ENCODE results near the gene CARS2.
"Not testable (repeated sequence)": the region's sequence is repeated elsewhere in the genome, so short reads cannot be mapped to it uniquely, and the experiment has no call there.

CARS2 gene

DNA sequence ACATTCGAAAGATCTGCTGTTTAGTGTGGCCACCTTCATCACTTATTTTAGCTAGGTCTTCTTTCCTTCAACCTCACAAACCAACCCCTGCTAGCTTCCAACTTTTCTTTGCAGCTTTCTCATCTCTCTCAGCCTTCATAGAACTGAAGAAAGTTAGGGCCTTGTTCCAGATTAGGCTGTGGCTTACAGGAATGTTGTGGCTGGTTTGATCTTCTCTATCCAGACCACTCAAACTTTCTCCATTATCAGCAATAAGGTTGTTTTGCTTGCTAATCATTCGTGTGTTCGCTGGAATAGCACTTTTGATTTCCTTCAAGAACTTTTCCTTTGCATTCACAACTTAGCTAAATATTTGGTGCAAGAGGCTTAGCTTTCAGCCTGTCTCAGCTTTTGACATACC is 44.7 kb downstream of the CARS2 start:
- Histone ChIP-seq H3K27me3 (ENCODE audit: control insufficient read depth in 1 of 2, insufficient read depth in 1 of 2, low read length in 2 of 2) (no peaks in the 10 kb centered on the region), H2BK5ac (ENCODE audit: low read depth, low read length, poor library complexity, severe bottlenecking) (no peak overlapping the region), H3K23ac (ENCODE audit: low read length in 2 of 2) (no peak overlapping the region), H2BK15ac (ENCODE audit: low read depth, poor library complexity, severe bottlenecking) (no peak overlapping the region), H3K9me3 (ENCODE audit: control insufficient read depth, low read length) (peaks cover 19% of the 10 kb centered on the region), H3K4me2 (ENCODE audit: low read length, poor library complexity, severe bottlenecking) (no peak overlapping the region), H3K4me3 (ENCODE audit: insufficient read depth in 1 of 2, low read depth in 1 of 2, low read length in 2 of 2) (no peak overlapping the region), H2BK12ac (ENCODE audit: low read length in 2 of 2) (no peak overlapping the region), H4K91ac (ENCODE audit: low read length) (no peak overlapping the region), H3K14ac (ENCODE audit: low read length in 2 of 2) (no peak overlapping the region), H4K8ac (ENCODE audit: low read length) (no peak overlapping the region), H3K27ac (ENCODE audit: low read length, poor library complexity, severe bottlenecking) (no peak overlapping the region), H3K4ac (ENCODE audit: low read depth in 1 of 2, low read length in 2 of 2) (no peak overlapping the region), H3K4me1 (ENCODE audit: control insufficient read depth, insufficient read depth, low read depth, low read length) (no peaks in the 10 kb centered on the region), H3K79me1 (replicated peaks; ENCODE audit: low read length, poor library complexity, severe bottlenecking) (peaks cover 17% of the 10 kb centered on the region), H3K9ac (ENCODE audit: low read length) (no peak overlapping the region), H3K36me3 (ENCODE audit: control insufficient read depth in 1 of 2, insufficient read depth in 2 of 2, low read depth in 1 of 2, low read length in 2 of 2) (peaks cover 43 to 91% of the 10 kb centered on the region in 2 experiments), H2AK5ac (ENCODE audit: low read length, severe bottlenecking) (no peak overlapping the region), H2AFZ (ENCODE audit: low read depth, low read length) (no peak overlapping the region), H3K18ac (ENCODE audit: low read depth in 1 of 2, low read length in 2 of 2) (no peak overlapping the region), H2BK120ac (ENCODE audit: low read depth, low read length) (no peak overlapping the region)
- no peak for DNase-seq
- WGBS = 98% methylated on average over 3 of the region's 3 CpGs

DNA sequence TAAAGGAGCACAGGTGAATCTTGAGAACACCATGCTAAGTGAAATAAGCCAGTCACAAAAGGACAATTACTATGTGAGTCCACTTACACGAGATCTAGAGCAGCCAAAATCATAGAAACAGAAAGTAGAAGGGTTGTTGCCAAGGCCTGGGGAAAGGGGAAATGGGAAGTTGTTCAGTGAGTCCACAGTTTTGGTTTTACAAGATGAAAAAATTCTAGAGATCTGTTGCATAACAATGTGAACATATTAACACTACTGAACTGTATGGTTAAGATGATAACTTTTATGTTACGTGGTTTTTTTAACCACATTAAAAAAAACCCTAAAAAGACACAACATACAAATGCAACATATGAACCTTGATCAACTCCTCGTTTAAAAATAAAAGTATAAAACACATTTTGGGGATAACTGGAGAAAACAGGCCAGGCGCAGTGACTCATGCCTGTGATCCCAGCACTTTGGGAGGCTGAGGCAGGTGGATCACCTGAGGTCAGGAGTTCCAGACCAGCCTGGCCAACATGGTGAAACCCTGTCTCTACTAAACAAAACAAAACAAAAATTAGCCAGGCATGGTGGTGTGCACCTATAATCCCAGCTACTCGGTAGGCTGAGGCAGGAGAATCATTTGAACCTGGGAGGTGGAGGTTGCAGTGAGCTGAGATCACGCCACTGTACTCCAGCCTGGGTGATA is 47.6 kb downstream of the CARS2 start:
- 100% methylated on average over 3 of the region's 6 CpGs for whole genome bisulfite sequencing
- H4K8ac ChIP-seq (ENCODE audit: low read length); H3K4ac ChIP-seq (ENCODE audit: low read depth in 1 of 2, low read length in 2 of 2); H2BK120ac ChIP-seq (ENCODE audit: low read depth, low read length); H3K4me1 ChIP-seq (ENCODE audit: control insufficient read depth, insufficient read depth, low read depth, low read length); H3K9ac ChIP-seq (ENCODE audit: low read length); H3K27me3 ChIP-seq (ENCODE audit: control insufficient read depth in 1 of 2, insufficient read depth in 1 of 2, low read length in 2 of 2); H2AFZ ChIP-seq (ENCODE audit: low read depth, low read length); H2AK5ac ChIP-seq (ENCODE audit: low read length, severe bottlenecking); H3K23ac ChIP-seq (ENCODE audit: low read length in 2 of 2); H2BK15ac ChIP-seq (ENCODE audit: low read depth, poor library complexity, severe bottlenecking); H3K14ac ChIP-seq (ENCODE audit: low read length in 2 of 2); H2BK12ac ChIP-seq (ENCODE audit: low read length in 2 of 2); H2BK5ac ChIP-seq (ENCODE audit: low read depth, low read length, poor library complexity, severe bottlenecking); DNase-seq; H3K4me3 ChIP-seq (ENCODE audit: insufficient read depth in 1 of 2, low read depth in 1 of 2, low read length in 2 of 2); H4K91ac ChIP-seq (ENCODE audit: low read length); H3K18ac ChIP-seq (ENCODE audit: low read depth in 1 of 2, low read length in 2 of 2); H3K4me2 ChIP-seq (ENCODE audit: low read length, poor library complexity, severe bottlenecking); H3K27ac ChIP-seq (ENCODE audit: low read length, poor library complexity, severe bottlenecking): not testable (repeated sequence)
- Histone ChIP-seq H3K9me3 (ENCODE audit: control insufficient read depth, low read length) (peaks cover 19% of the 10 kb centered on the region), H3K36me3 (ENCODE audit: control insufficient read depth in 1 of 2, insufficient read depth in 2 of 2, low read depth in 1 of 2, low read length in 2 of 2) (peaks cover 31 to 85% of the 10 kb centered on the region in 2 experiments), H3K79me1 (replicated peaks; ENCODE audit: low read length, poor library complexity, severe bottlenecking) (peaks cover 21% of the 10 kb centered on the region)

DNA sequence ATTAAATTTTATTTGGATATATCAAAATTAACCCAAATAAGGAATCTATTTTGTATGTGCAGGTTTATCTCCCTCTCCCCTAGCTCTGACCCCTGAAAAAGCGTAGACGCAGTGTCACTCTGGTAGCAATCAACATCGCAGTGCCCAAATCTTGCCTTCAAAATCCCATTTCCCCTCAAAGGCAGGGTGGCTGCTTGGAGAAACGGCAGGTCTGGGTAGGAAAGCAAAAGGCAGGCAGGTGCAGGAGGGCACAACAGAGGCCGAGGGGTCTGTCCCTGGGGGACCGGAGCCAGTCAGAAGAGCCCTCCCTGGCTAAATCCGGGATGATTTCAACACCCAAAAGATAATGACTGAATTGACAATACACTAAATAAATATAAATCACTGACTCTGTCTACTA is 48.7 kb downstream of the CARS2 start:
- no peak overlapping the region for H2BK5ac ChIP-seq (ENCODE audit: low read depth, low read length, poor library complexity, severe bottlenecking)
- H2AFZ ChIP-seq (ENCODE audit: low read depth, low read length) = no peak overlapping the region
- H3K4ac ChIP-seq (ENCODE audit: low read depth in 1 of 2, low read length in 2 of 2) = no peak overlapping the region
- no peak overlapping the region for H3K4me2 ChIP-seq (ENCODE audit: low read length, poor library complexity, severe bottlenecking)
- WGBS = 100% methylated on average over 5 of the region's 7 CpGs
- H3K9ac ChIP-seq (ENCODE audit: low read length) = no peak overlapping the region
- H3K4me3 ChIP-seq (ENCODE audit: insufficient read depth in 1 of 2, low read depth in 1 of 2, low read length in 2 of 2) = no peak overlapping the region
- H3K4me1 ChIP-seq (ENCODE audit: control insufficient read depth, insufficient read depth, low read depth, low read length) = peaks cover 2% of the 10 kb centered on the region
- H4K91ac ChIP-seq (ENCODE audit: low read length) = no peak overlapping the region
- no peak overlapping the region for H2BK120ac ChIP-seq (ENCODE audit: low read depth, low read length)
- H2AK5ac ChIP-seq (ENCODE audit: low read length, severe bottlenecking) = no peak overlapping the region
- H3K9me3 ChIP-seq (ENCODE audit: control insufficient read depth, low read length) = peaks cover 19% of the 10 kb centered on the region
- H4K8ac ChIP-seq (ENCODE audit: low read length) = no peak overlapping the region
- no peak overlapping the region for H3K14ac ChIP-seq (ENCODE audit: low read length in 2 of 2)
- no peak overlapping the region for H3K23ac ChIP-seq (ENCODE audit: low read length in 2 of 2)
- DNase-seq = no peak
- no peaks in the 10 kb centered on the region for H3K27me3 ChIP-seq (ENCODE audit: control insufficient read depth in 1 of 2, insufficient read depth in 1 of 2, low read length in 2 of 2)
- H2BK15ac ChIP-seq (ENCODE audit: low read depth, poor library complexity, severe bottlenecking) = no peak overlapping the region
- peaks cover 33 to 84% of the 10 kb centered on the region in 2 experiments for H3K36me3 ChIP-seq (ENCODE audit: control insufficient read depth in 1 of 2, insufficient read depth in 2 of 2, low read depth in 1 of 2, low read length in 2 of 2)
- H3K27ac ChIP-seq (ENCODE audit: low read length, poor library complexity, severe bottlenecking) = no peak overlapping the region
- H3K18ac ChIP-seq (ENCODE audit: low read depth in 1 of 2, low read length in 2 of 2) = no peak overlapping the region
- H3K79me1 ChIP-seq (replicated peaks; ENCODE audit: low read length, poor library complexity, severe bottlenecking) = peaks cover 27% of the 10 kb centered on the region
- no peak overlapping the region for H2BK12ac ChIP-seq (ENCODE audit: low read length in 2 of 2)

DNA sequence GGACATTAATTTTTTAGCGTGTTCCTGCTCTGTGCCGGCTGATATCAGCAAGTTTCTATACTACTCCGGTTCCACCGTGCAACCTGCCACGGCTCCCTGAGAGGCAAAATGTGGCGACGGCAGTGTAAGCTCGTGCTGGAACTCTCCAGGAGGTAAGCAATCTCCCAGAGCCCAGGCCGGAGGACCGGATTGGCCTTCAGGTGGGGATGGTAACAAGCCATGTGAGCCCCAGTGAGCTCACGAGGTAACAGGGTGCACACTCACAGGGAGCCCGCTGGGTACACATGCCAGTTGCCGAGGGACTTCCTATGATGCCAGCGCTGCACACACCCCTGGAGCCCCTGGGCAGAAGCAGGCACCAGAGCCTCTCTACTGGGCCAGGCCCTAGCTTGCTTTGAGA is 52.1 kb downstream of the CARS2 start:
- H2BK12ac ChIP-seq (ENCODE audit: low read length in 2 of 2) = no peak overlapping the region
- H2BK5ac ChIP-seq (ENCODE audit: low read depth, low read length, poor library complexity, severe bottlenecking) = no peak overlapping the region
- no peak overlapping the region for H2BK15ac ChIP-seq (ENCODE audit: low read depth, poor library complexity, severe bottlenecking)
- DNase-seq = no peak
- no peak overlapping the region for H3K4ac ChIP-seq (ENCODE audit: low read depth in 1 of 2, low read length in 2 of 2)
- H3K18ac ChIP-seq (ENCODE audit: low read depth in 1 of 2, low read length in 2 of 2) = no peak overlapping the region
- no peak overlapping the region for H3K4me3 ChIP-seq (ENCODE audit: insufficient read depth in 1 of 2, low read depth in 1 of 2, low read length in 2 of 2)
- no peak overlapping the region for H2AK5ac ChIP-seq (ENCODE audit: low read length, severe bottlenecking)
- H3K23ac ChIP-seq (ENCODE audit: low read length in 2 of 2) = no peak overlapping the region
- H3K36me3 ChIP-seq (ENCODE audit: control insufficient read depth in 1 of 2, insufficient read depth in 2 of 2, low read depth in 1 of 2, low read length in 2 of 2) = peaks cover 55 to 81% of the 10 kb centered on the region in 2 experiments
- peaks cover 9% of the 10 kb centered on the region for H3K9me3 ChIP-seq (ENCODE audit: control insufficient read depth, low read length)
- no peak overlapping the region for H4K91ac ChIP-seq (ENCODE audit: low read length)
- no peak overlapping the region for H4K8ac ChIP-seq (ENCODE audit: low read length)
- H3K14ac ChIP-seq (ENCODE audit: low read length in 2 of 2) = no peak overlapping the region
- H3K27ac ChIP-seq (ENCODE audit: low read length, poor library complexity, severe bottlenecking) = no peak overlapping the region
- H3K9ac ChIP-seq (ENCODE audit: low read length) = no peak overlapping the region
- no peaks in the 10 kb centered on the region for H3K27me3 ChIP-seq (ENCODE audit: control insufficient read depth in 1 of 2, insufficient read depth in 1 of 2, low read length in 2 of 2)
- H3K4me1 ChIP-seq (ENCODE audit: control insufficient read depth, insufficient read depth, low read depth, low read length) = peaks cover 2% of the 10 kb centered on the region
- H2AFZ ChIP-seq (ENCODE audit: low read depth, low read length) = no peak overlapping the region
- no peak overlapping the region for H2BK120ac ChIP-seq (ENCODE audit: low read depth, low read length)
- H3K79me1 ChIP-seq (replicated peaks; ENCODE audit: low read length, poor library complexity, severe bottlenecking) = peaks cover 26% of the 10 kb centered on the region
- no peak overlapping the region for H3K4me2 ChIP-seq (ENCODE audit: low read length, poor library complexity, severe bottlenecking)
- WGBS = 96% methylated on average over 14 of the region's 14 CpGs
